H1 (cell line): ENCODE results near the gene KCNC4. TPM values are rescaled to one million over a fixed set of nuclear protein-coding genes. Genes with fewer than 3 reads are reported as not detected.
A peak's percentile ranks its signal among the peaks of the same experiment; 100 is the strongest.

ENCODE experiments used
- CTCF ChIA-PET: fragments of 300-600 bp; sonication (Branson Sonifier 250); formaldehyde crosslinking; loops from one replicate; lab custom pipeline; 2021; ENCODE audit not compliant: partially characterized antibody; lab: Charles Lee
- POLR2A ChIA-PET: fragments of 300-600 bp; sonication (Branson Sonifier 250); formaldehyde crosslinking; loops from one replicate; lab custom pipeline; 2021; ENCODE audit warnings: inconsistent platforms; ENCODE audit not compliant: partially characterized antibody; lab: Charles Lee
- DNase-seq, 2 experiments: peaks; one replicate each; pipeline versions ENCODE4 v3.0.0 to v3.0.0-alpha.2; 2010 to 2022; ENCODE audit warnings: low spot score in 2 of 2, low read depth in 1 of 2, mixed read lengths in 1 of 2
- FAIRE-seq: peaks from 2 replicates; lab custom pipeline; 2011; peaks lifted over from hg19 to GRCh38; lab: Jason Lieb, UNC
- H2AFZ ChIP-seq: 2 replicates; pipeline ENCODE4 v1.8.1; 2012; ENCODE audit warnings: low read length, inconsistent platforms
- H2AK5ac ChIP-seq: 2 replicates; pipeline ENCODE4 v1.6.1; 2013; ENCODE audit warnings: low read depth, low read length
- H2BK120ac ChIP-seq: replicated peaks from 2 replicates; pipeline ENCODE3; 2013; ENCODE audit warnings: low read depth, low read length, inconsistent platforms
- H2BK12ac ChIP-seq: 2 replicates; pipeline ENCODE4 v1.6.1; 2013; ENCODE audit warnings: low read depth, low read length
- H2BK15ac ChIP-seq: 2 replicates; pipeline ENCODE4 v1.6.1; 2013; ENCODE audit warnings: low read length
- H2BK20ac ChIP-seq: 2 replicates; pipeline ENCODE4 v1.6.1; 2013; ENCODE audit warnings: low read length
- H2BK5ac ChIP-seq: 2 replicates; pipeline ENCODE4 v1.6.1; 2013; ENCODE audit warnings: low read depth, low read length
- H3K14ac ChIP-seq: 2 replicates; pipeline ENCODE4 v1.6.1; 2013; ENCODE audit warnings: inconsistent platforms; ENCODE audit not compliant: insufficient read length
- H3K18ac ChIP-seq: 2 replicates; pipeline ENCODE4 v1.6.1; 2013; ENCODE audit warnings: low read length; ENCODE audit errors: extremely low read depth
- H3K23ac ChIP-seq: 2 replicates; pipeline ENCODE4 v1.6.1; 2013; ENCODE audit warnings: inconsistent platforms; ENCODE audit not compliant: insufficient read length
- H3K23me2 ChIP-seq: 2 replicates; pipeline ENCODE4 v1.6.1; 2013; ENCODE audit warnings: low read depth, low read length
- H3K27ac ChIP-seq: 2 replicates; pipeline ENCODE4 v1.6.1; 2011; ENCODE audit warnings: low read depth, low read length, inconsistent platforms
- H3K27me3 ChIP-seq, 4 experiments: replicated peaks in 1 of 4; 1 replicate in 1 of 4; 2 replicates in 3 of 4; pipeline versions ENCODE4 v1.6.1 to v1.8.1; 2011 to 2013; ENCODE audit warnings: low read length in 3 of 4, mild to moderate bottlenecking in 3 of 4, inconsistent platforms in 2 of 4, mixed read lengths in 2 of 4, moderate library complexity in 1 of 4; ENCODE audit not compliant: control insufficient read depth in 3 of 4, insufficient read depth in 3 of 4; ENCODE audit errors: extremely low read depth in 1 of 4
- H3K36me3 ChIP-seq, 4 experiments: 2 replicates each; pipeline versions ENCODE4 v1.6.1 to v1.8.1; 2011 to 2013; ENCODE audit warnings: mild to moderate bottlenecking in 4 of 4, low read length in 3 of 4, moderate library complexity in 2 of 4, control low read depth in 1 of 4, inconsistent platforms in 1 of 4; ENCODE audit not compliant: insufficient read depth in 4 of 4, control insufficient read depth in 2 of 4
- H3K4ac ChIP-seq: replicated peaks from 2 replicates; pipeline ENCODE3; 2013; ENCODE audit warnings: low read length, low read depth, mixed read lengths, inconsistent platforms; ENCODE audit not compliant: insufficient read length
- H3K4me1 ChIP-seq, 4 experiments: replicated peaks in 1 of 4; 1 replicate in 1 of 4; 2 replicates in 3 of 4; pipeline versions ENCODE4 v1.6.1 to v1.8.1; 2011 to 2013; ENCODE audit warnings: low read length in 3 of 4, inconsistent platforms in 2 of 4, mixed read lengths in 1 of 4; ENCODE audit not compliant: insufficient read depth in 4 of 4, control insufficient read depth in 3 of 4
- H3K4me2 ChIP-seq, 2 experiments: 2 replicates each; pipeline versions ENCODE4 v1.6.1 to v1.8.1; 2011 to 2013; ENCODE audit warnings: low read depth in 2 of 2, low read length in 2 of 2, control low read depth in 1 of 2, inconsistent platforms in 1 of 2, mild to moderate bottlenecking in 1 of 2; ENCODE audit not compliant: insufficient read depth in 1 of 2
- H3K4me3 ChIP-seq, 4 experiments: fragments of 200-600, 300-600 bp in 1 of 4; sonication (generic), shearing (Covaris generic), sonication (Bioruptor Twin) in 1 of 4; 2 replicates each; pipeline versions ENCODE4 v1.5.1 to v1.8.1; 2011 to 2016; ENCODE audit warnings: low read length in 4 of 4, low read depth in 3 of 4, control low read depth in 2 of 4, inconsistent platforms in 2 of 4, mild to moderate bottlenecking in 2 of 4, mixed read lengths in 1 of 4, moderate library complexity in 1 of 4; ENCODE audit not compliant: insufficient read depth in 2 of 4; ENCODE audit errors: extremely low read depth in 1 of 4
- H3K56ac ChIP-seq: replicated peaks from 2 replicates; pipeline ENCODE3; 2013; ENCODE audit warnings: low read depth, mild to moderate bottlenecking, mixed read lengths, low read length, inconsistent platforms; ENCODE audit not compliant: insufficient read length
- H3K79me1 ChIP-seq: 2 replicates; pipeline ENCODE4 v1.6.1; 2013; ENCODE audit warnings: low read depth, low read length, control low read depth
- H3K79me2 ChIP-seq, 2 experiments: 2 replicates each; pipeline versions ENCODE4 v1.6.1 to v1.8.1; 2012 to 2013; ENCODE audit warnings: low read length in 2 of 2, mild to moderate bottlenecking in 2 of 2, inconsistent platforms in 1 of 2; ENCODE audit not compliant: insufficient read depth in 2 of 2, control insufficient read depth in 1 of 2
- H3K9ac ChIP-seq, 4 experiments: replicated peaks in 1 of 4; 1 replicate in 1 of 4; 2 replicates in 3 of 4; pipeline versions ENCODE4 v1.6.1 to v1.8.1; 2011 to 2013; ENCODE audit warnings: low read depth in 3 of 4, low read length in 3 of 4, control low read depth in 2 of 4, mild to moderate bottlenecking in 2 of 4, moderate library complexity in 2 of 4, inconsistent platforms in 1 of 4; ENCODE audit errors: extremely low read depth in 1 of 4
- H3K9me3 ChIP-seq, 2 experiments: 2 replicates each; pipeline versions ENCODE4 v1.6.1 to v1.8.1; 2012 to 2013; ENCODE audit warnings: mild to moderate bottlenecking in 2 of 2, moderate library complexity in 2 of 2, control low read depth in 1 of 2, inconsistent platforms in 1 of 2, low read depth in 1 of 2, low read length in 1 of 2, mixed read lengths in 1 of 2; ENCODE audit not compliant: insufficient read depth in 2 of 2
- H4K20me1 ChIP-seq, 2 experiments: replicated peaks in 1 of 2; 2 replicates each; pipeline versions ENCODE3 to v1.8.1; 2011 to 2013; ENCODE audit warnings: inconsistent platforms in 2 of 2, low read length in 2 of 2, mild to moderate bottlenecking in 1 of 2; ENCODE audit not compliant: insufficient read depth in 2 of 2, control insufficient read depth in 1 of 2
- H4K5ac ChIP-seq: 2 replicates; pipeline ENCODE4 v1.6.1; 2013; ENCODE audit warnings: low read length, low read depth, mixed read lengths, inconsistent platforms; ENCODE audit not compliant: insufficient read length
- H4K8ac ChIP-seq: 2 replicates; pipeline ENCODE4 v1.8.0; 2013; ENCODE audit warnings: mild to moderate bottlenecking, moderate library complexity, low read length, inconsistent platforms; ENCODE audit not compliant: insufficient read depth; ENCODE audit errors: extremely low read depth
- H4K91ac ChIP-seq: replicated peaks from 2 replicates; pipeline ENCODE3; 2013; ENCODE audit warnings: low read length, mixed read lengths, inconsistent platforms; ENCODE audit not compliant: insufficient read length
- BACH1 ChIP-seq: IDR thresholded peaks from 2 replicates; pipeline ENCODE4 v1.6.1; 2012; ENCODE audit warnings: low read length, improper control_type of control experiment
- CTBP2 ChIP-seq: IDR thresholded peaks from 2 replicates; pipeline ENCODE4 v1.7.0; 2011; ENCODE audit warnings: borderline replicate concordance, mild to moderate bottlenecking, moderate library complexity, mixed read lengths, low read length; ENCODE audit not compliant: insufficient read depth, insufficient read length
- CTCF ChIP-seq, 3 experiments: IDR thresholded peaks; 1 replicate in 2 of 3; 2 replicates in 1 of 3; pipeline versions ENCODE4 v1.5.1 to v1.6.1; 2011; ENCODE audit warnings: low read length in 3 of 3, mild to moderate bottlenecking in 3 of 3, inconsistent platforms in 2 of 3, low read depth in 1 of 3, moderate library complexity in 1 of 3; ENCODE audit not compliant: insufficient read depth in 1 of 3; ENCODE audit errors: control extremely low read depth in 1 of 3
- EP300 ChIP-seq, 2 experiments: IDR thresholded peaks; 1 replicate in 1 of 2; 2 replicates in 1 of 2; pipeline ENCODE4 v1.6.1; 2011 to 2012; ENCODE audit warnings: low read depth in 2 of 2, low read length in 2 of 2, mild to moderate bottlenecking in 2 of 2, borderline replicate concordance in 1 of 2, inconsistent platforms in 1 of 2, moderate library complexity in 1 of 2
- JUND ChIP-seq: IDR thresholded peaks from 2 replicates; pipeline ENCODE4 v1.6.1; 2011; ENCODE audit warnings: mild to moderate bottlenecking, improper control_type of control experiment, low read length
- SAP30 ChIP-seq: fragments of 300-600 bp; sonication (generic); IDR thresholded peaks from 2 replicates; pipeline ENCODE4 v1.7.1; 2012; ENCODE audit warnings: low read length, moderate library complexity, mild to moderate bottlenecking, inconsistent platforms; ENCODE audit not compliant: insufficient read depth, insufficient replicate concordance
- USF2 ChIP-seq: IDR thresholded peaks from 2 replicates; pipeline ENCODE4 v1.6.1; 2011; ENCODE audit warnings: low read length, improper control_type of control experiment
- WGBS, 2 experiments: shearing (Covaris generic) in 1 of 2; methylation state at CpG; one replicate each; pipeline versions ENCODE4 v1.1.6 to v1.1.7; 2013 to 2015; ENCODE audit warnings: low lambda C conversion rate in 2 of 2, mixed read lengths in 2 of 2, inconsistent platforms in 1 of 2, low coverage in 1 of 2, missing lambda C conversion rate in 1 of 2; ENCODE audit not compliant: insufficient replicate concordance in 2 of 2, insufficient coverage in 1 of 2, insufficient read length in 1 of 2; ENCODE audit errors: extremely low coverage in 1 of 2, missing lambda C conversion rate in 1 of 2; 5-methylcytosine and 5-hydroxymethylcytosine counted together
- polyA plus RNA-seq, 7 experiments: library from polyadenylated mRNA; depleted of rRNA in 3 of 7; stranded (reverse) in 5 of 7; unstranded in 2 of 7; fragments of >200 nt in 5 of 7; fragments of 200-250 nt in 2 of 7; gene quantifications; 1 replicate in 5 of 7; 2 replicates in 1 of 7; 4 replicates in 1 of 7; pipeline versions ENCODE4 v1.2.1 to v1.2.3, GENCODE V29; 2011 to 2013; ENCODE audit warnings: missing spikeins in 2 of 7, mixed read lengths in 2 of 7
- total RNA-seq: library from RNA; stranded (reverse); fragmentation: NEBNext Ultra II Directional; extraction: Animal tissue kit (Norgen Biotek cat#: 25700); gene quantifications from 2 replicates; pipeline ENCODE4 v1.2.1, GENCODE V29; 2021

The KCNC4 gene
- total and polyA plus RNA-seq, 2 of the 8 experiments (the other 6 are each of a cell fraction or from before 2014, with no cell fraction given) = 8.1 to 11.2 TPM

- DNase-seq = no peak
- Histone ChIP-seq H3K9me3 (no peaks in the 10 kb centered on the region), H2BK15ac (peak overlapping the region; percentile 19; the same call in 1 of the 2 replicates), H3K36me3 (no peaks in the 10 kb centered on the region), H4K20me1 (no peaks in the 10 kb centered on the region), H3K23me2 (no peaks in the 10 kb centered on the region; the same call in 1 of the 2 replicates), H2BK12ac (no peak overlapping the region), H3K9ac (no peak overlapping the region), H3K4ac (no peak overlapping the region), H2BK120ac (no peak overlapping the region), H3K14ac (no peak overlapping the region), H3K4me3 (no peak overlapping the region; a peak in 1 of 8 replicates), H3K4me1 (peaks cover 0 to 6% (median 4%) of the 10 kb centered on the region in 4 experiments; a peak in 4 of 7 replicates), H3K4me2 (no peak overlapping the region), H3K27ac (no peak overlapping the region), H4K8ac (peak overlapping the region; percentile 60; the same call in 1 of the 2 replicates), H3K27me3 (no peaks in the 10 kb centered on the region), H3K18ac (no peak overlapping the region), H3K79me2 (no peaks in the 10 kb centered on the region), H2AK5ac (no peak overlapping the region), H3K56ac (no peak overlapping the region), H2BK5ac (no peak overlapping the region), H2AFZ (peak overlapping the region; percentile 92; the same call in 1 of the 2 replicates), H3K79me1 (no peaks in the 10 kb centered on the region; the same call in 1 of the 2 replicates), H3K23ac (no peak overlapping the region), H4K91ac (no peak overlapping the region), H4K5ac (no peak overlapping the region), H2BK20ac (no peak overlapping the region)
- no peak for FAIRE-seq
- ChIA-PET POLR2A (interaction anchor here (1.0 to 1.1 kb wide), 2 partner anchors 13 to 35 kb away, joined by 3 read pairs; no protein-coding TSS in a partner anchor), CTCF (interaction anchor here (0.6 to 19.1 kb wide), 25 partner anchors 10 to 1678 kb away, joined by 3 to 1001 read pairs (median 4); partner anchors contain the start of genes LAMTOR5 and RBM15)
- WGBS, 2 experiments = 88% methylated on average over 7 of the region's 10 CpGs; no CpG with 5 or more reads in 1 of the 2 experiments
- TF ChIP-seq CTBP2 (no peak), USF2 (no peak), EP300 (IDR thresholded peaks at IDR 0.05; ENCODE audit: borderline replicate concordance in 1 of 2, low read depth in 2 of 2, low read length in 2 of 2) (no peak), BACH1 (no peak), CTCF (IDR thresholded peaks at IDR 0.05; ENCODE audit: control extremely low read depth in 1 of 3, insufficient read depth in 1 of 3, low read depth in 1 of 3, low read length in 3 of 3) (no peak), JUND (no peak), SAP30 (no peak)
Measured at GRCh38 chr1:110201157-110201825, 8.8 kb upstream of the KCNC4 start.
